ENCODE measurements around the gene SLC7A4.
"Not testable (repeated sequence)": the region's sequence is repeated elsewhere in the genome, so short reads cannot be mapped to it uniquely, and the experiment has no call there.

The SLC7A4 gene

DNA sequence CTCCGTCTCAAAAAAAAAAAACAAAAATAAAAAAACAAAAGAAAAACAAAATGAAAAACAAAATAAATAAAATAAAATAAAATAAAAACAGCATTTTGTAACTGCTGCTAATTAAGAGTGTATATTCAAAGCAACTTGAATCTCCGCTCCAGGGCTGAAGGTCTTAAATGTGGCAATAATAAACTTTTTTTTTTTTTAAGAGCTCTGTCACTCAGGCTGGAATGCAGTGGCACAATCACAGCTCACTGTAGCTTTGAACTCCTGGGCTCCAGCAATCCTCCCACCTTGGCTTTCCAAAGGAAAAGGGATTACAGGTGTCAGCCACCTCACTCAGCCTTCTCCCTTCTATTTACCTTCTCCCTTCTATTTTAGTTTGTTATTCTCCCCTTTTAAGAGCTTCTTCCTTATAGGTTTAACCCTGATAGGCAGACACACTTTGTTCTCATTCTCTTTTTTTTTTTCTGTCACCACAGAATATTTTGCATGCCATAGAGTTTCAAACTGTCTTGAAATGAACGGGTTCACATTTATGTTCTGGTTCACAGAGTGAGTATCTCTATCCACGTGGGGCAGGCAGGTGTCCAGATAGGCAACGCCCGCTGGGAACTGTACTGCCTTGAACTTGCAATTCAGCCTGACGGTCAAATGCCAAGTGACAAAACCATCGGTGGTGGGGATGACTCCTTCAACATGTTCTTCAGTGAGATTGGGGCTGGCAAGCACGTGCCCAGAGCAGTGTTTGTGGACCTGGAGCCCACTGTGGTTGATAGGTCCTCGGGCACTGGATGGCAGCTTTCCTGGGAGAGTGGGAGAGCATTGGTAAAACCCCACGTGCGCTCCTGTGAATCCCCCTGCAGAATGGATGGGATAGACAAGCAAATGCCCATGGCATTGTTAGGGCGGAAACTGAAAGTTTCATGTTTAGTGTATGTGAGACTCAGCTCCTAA lies 32.8 kb upstream of the SLC7A4 start:
- Histone ChIP-seq H3K27ac (no peak overlapping the region), H3K4me3 (no peak overlapping the region)

DNA sequence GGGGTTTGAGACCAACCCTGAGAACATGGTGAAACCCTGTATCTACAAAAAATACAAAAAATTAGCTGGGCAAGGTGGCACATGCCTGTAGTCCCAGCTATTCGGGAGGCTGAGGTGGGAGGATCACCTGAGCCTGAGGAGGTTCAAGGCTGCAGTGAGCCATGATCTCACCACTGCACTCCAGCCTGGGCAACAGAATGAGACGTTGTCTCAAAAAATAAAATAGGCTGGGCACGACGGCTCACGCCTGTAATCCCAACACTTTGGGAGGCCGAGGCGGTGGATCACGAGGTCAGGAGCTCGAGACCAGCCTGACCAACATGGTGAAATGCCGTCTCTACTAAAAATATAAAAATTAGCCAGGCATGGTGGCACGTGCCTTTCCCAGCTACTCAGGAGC lies 32.1 kb upstream of the SLC7A4 start:
- not testable (repeated sequence) for H3K27ac ChIP-seq, H3K4me3 ChIP-seq

DNA sequence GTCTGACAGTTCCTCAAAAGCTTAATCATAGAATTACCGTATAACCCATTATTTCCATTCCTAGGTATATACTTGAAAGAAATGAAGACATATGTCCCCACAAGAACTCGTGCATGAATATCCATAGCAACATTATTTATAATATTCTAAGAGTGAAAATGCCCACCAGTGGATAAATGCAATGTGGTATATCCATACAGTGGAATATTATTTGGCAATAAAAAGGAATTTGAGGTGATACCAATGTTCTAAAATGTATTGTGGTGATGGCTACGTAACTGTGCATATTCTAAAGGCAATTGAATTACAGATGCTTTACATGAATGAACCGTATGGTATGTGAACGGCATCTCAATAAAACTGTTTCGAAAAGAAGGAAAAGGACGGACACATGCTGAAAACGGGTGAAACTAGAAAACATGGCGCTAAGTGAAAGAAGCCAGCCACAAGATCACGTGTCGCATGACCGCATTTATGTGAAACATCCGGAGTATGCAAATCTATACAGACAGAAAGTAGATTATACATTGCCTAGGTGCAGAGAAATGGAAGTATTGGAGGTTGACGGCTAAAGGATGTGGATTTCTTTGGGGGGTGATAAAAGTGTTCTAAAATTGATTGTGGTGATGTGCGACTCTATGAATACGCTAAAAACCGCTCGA lies 29.4 kb upstream of the SLC7A4 start:
- not testable (repeated sequence) for H3K27ac ChIP-seq, H3K4me3 ChIP-seq

DNA sequence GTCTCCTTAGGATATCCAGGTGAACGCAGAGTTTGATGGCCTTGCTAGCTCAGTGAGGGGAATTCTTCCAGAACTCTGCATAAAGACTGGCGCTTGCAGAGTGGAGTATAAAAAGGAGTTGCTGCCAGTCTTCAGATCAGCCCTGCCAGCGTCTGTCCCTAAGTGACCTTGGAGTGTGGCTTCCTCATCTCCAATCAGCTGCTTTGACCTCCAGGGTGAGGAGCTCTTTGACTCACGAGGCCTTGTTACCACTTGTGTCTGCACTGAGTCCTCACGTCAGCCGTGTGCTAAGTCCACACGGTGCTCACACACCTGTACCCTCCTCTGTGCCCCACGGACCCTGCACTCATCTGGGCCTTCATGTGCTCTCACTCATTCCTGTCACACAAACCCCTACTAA lies 28.0 kb upstream of the SLC7A4 start:
- H3K27ac ChIP-seq, H3K4me3 ChIP-seq: not testable (repeated sequence)

DNA sequence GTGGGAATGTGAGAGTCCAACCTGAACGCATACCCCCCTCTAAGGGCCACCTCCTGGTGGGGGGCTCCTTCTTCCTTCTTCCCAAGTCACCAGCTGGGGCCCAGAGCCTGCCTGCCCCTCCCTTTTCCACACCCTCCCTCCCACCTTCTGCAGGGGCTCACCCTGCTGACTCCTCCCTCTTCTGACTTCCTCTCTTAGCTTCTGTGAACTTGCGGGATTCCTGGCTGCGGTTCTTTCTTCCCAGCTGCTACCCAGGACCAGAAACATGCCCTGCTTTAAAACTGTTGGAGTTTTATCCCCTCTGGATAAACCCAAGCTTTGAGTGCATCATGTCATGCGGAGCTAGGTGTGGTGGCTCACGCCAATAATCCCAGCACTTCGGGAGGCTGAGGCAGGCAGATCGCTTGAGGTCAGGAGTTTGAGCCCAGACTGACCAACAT lies 23.5 kb upstream of the SLC7A4 start:
- H3K4me3 ChIP-seq: no peak overlapping the region
- no peak overlapping the region for H3K27ac ChIP-seq

DNA sequence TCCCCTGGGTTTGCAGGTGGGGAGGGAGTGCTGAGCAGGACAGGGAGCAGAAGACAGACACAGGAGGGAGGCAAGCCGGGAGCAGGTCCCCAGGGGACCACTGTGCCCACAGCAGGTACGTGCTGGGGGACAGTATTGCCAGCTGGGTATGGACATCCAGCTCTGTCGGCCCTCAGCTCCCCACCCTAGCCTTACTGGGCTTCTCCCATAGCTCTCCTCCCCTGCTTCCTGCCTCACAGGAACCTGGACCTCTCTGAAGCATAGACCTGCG lies 23.1 kb upstream of the SLC7A4 start:
- Histone ChIP-seq H3K4me3 (no peak overlapping the region), H3K27ac (no peak overlapping the region)

DNA sequence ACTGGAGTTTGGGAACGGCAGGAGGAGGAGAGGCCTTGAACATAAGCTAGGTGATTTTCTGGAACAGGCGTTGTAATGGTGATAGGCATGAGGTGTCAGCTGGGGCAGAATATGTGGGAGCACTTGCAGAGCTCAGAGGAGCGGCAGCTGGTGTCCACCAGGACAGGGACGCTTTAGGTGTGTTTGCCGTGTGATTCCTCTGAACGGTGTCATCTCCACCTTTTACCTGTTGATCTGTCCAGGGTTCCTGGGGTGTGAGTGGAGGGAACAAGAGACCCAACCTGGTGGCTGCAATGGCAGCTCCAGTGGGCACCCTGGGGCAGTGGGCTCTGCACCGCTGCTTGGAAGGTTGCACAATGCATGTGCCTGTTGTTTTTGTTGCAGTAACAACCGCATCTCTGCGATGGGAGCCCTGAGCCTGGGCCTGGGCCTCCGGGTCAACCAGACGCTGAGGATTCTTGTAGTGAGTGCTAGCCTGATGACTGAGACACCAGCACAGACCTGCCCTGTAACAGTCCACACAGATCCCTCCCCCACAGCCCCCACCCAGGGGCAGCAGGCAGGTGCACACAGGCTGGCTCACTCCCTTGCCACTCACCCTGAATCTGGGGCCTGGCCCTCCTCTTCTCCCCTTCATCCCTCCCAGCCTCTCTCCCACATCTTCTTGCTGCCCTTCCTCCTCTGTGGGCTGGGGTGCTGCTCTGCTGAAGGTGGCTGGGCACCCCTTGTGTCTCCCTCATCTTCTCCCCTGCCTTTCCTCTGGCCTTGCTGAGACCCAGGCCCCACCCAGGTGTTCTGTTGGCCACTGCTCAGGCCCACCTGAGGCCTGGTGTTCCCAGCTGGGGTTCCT lies 22.6 kb upstream of the SLC7A4 start:
- H3K27ac ChIP-seq: no peak overlapping the region
- H3K4me3 ChIP-seq: no peak overlapping the region

DNA sequence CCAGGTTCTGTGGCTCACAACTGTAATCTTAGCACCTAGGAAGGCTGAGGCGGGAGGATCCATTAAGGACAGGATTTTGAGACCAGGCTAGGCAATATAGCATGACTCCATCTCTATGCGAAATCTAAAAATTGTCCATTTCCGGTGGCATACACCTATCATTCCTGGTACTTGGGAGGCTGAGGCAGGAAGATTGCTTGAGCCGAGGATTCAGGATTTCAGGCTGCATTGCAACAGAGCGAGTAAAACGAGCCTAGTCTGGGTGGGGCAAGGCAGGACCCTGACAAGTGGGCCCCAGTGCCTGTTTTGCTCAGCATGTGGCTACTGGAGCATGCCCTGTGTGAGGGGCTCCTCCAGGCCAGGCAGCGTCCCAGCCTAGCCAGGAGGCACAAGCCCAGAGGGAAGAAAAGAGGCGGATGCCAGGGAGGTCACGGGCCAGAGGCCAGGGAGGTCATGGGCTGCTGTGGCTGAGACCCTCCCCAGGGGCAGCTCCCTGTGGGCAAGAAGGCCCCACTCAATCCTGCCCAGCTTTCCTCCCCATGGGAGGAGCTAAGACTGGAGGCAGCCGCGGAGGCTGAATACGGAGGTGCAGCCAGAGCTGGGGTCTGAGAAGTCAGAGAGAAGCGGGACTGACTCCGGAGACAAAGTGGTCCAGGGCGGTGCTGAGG lies 21.8 kb upstream of the SLC7A4 start:
- Histone ChIP-seq H3K4me3 (no peak overlapping the region), H3K27ac (no peak overlapping the region)

DNA sequence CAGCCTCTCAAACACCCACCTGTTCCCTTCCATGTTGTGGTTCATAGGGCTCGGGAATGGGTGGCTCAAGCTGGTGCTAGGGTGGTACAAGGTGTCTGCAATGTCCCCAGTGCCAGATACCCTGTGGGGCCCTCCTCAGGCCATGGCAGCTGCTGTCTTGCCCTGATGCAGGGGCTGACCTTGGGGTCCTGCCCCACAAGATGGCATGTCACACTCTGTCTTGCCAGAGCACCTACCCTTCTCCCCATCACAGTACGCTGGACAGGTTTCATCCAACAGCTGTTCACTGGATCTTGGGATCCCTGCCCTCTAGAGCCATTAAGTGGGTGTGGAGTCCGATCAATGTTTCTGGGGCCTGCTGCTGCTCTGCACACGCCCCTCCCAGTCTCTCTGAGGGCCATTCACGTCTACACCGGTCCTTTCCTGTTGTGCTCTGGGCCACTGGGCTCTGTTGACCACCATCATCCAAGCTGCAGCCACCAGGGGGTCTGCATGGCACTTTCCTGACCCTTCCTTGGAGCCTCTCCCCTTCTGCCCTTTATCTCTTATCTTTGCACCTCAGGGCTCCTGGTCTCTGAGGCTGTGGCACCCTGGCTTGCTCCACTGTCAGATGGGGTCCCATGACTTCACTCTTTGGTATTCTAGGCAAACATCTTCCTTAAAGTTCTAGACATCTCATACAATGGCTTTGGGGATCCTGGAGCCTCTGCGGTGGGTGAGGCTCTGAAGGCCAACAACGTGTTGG lies 20.5 kb upstream of the SLC7A4 start:
- H3K27ac ChIP-seq: no peak overlapping the region

DNA sequence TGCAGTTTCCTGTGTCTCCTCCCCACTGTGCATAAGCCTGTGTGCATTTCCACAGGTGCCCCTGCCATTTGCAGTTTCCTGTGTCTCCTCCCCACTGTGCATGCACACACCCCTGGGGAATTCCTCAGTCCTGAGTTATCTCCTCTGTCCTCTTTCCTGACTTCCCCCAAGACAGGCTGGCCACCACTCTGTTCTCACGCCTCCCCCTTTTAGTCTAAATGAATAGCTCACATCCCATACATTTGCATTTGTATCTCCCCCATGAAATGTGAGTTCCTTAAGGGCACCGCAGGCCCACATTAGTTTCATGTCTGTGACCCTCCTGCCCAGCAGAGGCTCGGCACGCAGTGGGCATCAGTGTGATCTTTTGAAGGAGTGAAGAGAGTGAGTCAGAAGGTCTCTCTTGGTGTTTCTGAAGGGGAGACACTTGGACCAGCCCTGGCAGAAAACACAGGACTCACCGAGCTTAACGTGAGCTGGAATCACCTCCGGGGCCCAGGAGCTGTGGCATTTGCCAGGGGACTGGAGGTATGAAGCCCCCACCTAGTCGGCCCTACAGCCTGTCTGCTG lies 19.6 kb upstream of the SLC7A4 start:
- H3K27ac ChIP-seq: no peak overlapping the region
- H3K4me3 ChIP-seq: no peak overlapping the region

More for the DNA sequence above, 20.5 kb upstream of the SLC7A4 start:
- H3K4me3 ChIP-seq: no peak overlapping the region

DNA sequence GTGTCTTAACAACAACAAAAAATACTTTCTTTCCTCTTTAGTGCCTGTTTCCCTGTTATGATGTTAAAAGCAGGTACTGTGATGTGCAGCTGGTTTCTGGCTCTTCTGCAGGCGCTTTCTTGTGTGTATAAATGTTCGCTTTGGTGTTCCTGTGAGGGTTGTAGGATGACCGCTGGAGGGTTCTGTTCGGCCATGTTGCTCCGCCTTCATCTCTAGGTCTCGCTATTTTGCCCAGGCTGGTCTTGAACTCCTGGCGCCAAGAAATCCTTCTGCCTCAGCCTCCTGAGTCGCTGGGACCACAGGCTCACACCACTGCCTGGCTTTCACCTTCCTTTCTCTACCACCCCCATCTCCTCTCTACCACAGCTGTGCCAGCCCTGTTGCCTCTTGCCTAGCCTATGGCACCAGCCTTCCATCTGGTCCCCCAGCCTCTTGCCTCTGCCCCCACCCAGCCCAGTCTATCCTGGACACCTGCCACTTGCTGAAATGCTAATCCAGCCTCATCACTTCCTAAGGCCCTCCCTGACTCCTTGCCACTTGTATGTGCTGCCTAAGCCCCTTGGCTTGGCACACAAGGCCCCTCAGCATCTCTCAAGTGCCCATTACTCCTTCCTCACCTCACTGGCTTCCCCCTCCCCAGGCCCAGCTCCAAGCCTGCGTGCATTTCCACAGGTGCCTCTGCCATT lies 18.9 kb upstream of the SLC7A4 start:
- Histone ChIP-seq H3K4me3 (no peak overlapping the region), H3K27ac (no peak overlapping the region)

DNA sequence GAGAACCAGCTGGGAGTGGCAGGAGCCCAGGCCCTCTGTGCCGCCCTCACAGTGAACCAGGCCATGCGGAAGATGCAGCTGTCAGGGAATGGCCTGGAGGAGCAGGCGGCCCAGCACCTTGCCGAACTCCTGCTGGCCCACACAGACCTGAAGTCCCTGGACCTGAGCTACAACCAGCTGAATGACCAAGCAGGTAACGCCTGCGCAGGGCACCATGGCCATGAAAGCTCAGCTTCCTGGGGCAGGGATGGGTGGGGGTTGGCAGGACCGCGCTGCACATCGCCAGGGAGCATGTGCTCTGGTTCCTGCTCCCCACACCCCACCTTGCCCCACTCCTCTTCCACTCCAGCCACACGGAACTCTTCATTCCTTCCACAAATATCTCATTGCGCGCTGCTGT lies 16.6 kb upstream of the SLC7A4 start:
- not testable (repeated sequence) for H3K4me3 ChIP-seq, H3K27ac ChIP-seq

DNA sequence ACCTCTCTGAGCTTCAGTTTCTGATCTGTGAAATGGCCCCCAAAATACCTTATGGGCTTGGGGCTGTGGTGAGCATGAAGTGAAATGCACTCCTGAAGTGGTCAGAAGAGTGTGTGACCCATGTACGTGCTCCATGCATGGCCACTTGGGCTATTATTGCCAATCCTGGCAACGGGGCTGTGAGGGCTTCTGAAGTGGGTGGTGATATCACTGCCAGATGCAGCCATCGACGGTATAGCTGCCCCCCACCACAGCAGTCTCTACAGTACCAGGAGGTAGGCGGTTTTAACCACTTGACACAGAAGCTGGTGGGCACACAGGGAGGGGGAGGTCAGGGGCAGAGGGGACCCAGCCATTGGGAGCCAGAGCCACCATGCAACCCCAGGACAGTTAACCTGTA lies 16.1 kb upstream of the SLC7A4 start:
- H3K4me3 ChIP-seq, H3K27ac ChIP-seq: not testable (repeated sequence)

DNA sequence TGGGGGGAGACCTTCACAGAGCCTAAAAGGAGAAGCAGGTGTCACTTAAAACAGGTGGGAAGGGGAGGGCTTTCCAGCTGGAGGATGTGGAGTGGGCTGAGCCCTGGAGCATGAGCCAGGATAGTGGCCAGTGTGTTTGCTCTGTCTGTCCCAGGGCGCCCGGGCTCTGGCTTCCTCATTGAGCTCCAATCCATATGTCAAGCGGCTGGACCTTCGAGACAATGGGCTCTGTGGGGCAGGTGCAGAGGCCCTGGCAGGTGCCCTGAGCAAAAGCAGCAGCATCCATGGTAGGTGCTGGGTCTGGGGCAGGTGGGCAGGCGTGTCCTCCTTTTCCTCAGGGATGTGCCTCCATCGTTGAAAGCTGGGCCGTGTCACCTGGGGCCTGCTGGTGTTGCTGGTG lies 15.4 kb upstream of the SLC7A4 start:
- Histone ChIP-seq H3K4me3 (no peak overlapping the region), H3K27ac (no peak overlapping the region)

DNA sequence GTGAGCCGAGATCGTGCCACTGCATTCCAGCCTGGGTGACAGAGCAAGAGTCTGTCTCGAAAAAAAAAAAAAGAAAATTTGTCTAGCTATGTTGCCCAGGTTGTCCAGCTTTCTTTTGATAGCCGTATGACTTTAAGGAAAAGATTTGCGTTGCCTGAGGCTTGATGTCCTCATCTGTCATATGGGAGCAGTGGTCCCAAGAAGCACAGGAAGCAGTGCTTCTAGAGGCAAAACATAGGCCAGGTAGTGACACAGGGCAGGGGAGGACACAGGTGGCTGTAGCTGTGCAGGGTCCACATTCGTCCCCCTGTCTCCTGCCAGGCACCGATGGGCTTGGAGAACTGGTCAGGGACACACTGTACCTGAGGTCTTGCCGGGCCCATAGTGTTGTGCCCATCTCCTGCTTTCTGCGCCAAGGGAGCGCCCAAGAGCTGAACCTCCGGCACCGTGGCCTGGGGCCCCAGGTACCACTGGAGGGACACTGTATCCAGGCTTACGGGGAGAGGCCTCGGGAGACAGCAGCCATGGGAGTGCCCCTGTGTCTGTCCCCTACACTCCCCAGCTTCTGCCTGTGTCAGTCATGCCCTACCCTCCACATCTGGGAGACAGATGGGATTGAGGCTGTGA lies 14.8 kb upstream of the SLC7A4 start:
- no peak overlapping the region for H3K27ac ChIP-seq
- no peak overlapping the region for H3K4me3 ChIP-seq

DNA sequence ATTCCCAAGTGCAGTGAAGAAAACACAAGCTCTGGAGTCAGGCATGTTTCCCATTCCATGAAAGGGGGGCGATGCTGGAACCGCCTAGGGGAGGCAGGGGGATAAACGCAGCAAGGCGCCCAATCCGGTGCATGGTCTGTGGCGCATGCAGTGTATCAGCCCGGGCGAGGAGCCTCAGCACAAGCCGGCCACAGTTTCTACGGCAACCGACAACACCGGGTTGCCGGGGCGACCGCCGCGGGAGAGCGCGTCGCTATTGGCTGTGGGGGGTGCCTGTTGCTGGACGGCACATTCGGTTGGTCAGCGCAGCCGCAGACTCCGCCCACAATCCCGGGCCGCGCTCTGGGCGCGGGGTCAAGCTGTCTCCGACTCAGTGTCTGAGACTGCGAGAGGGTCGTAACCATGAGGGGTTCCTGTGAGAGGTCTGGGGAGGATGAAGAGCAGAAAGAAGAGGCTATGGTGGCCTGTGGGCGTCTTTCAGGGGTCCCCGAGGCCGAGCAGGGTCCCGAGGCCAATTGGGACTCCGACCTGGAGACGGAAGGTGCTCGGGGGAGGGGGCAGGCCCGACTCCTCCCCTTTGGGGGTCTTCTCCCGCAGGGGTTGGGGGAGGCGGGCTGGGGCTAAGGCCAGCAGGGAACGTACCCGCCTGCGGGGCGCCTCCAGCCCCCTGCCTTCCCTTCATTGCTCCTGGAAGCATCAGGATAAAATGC lies 13.4 kb upstream of the SLC7A4 start, which contains the start of gene LRRC74B:
Gene LRRC74B (plus strand): TSS at position 362 of the 710 bp plus-strand sequence. CDS start 41 bp downstream, at position 403.
- peak within 1 kb of the TSS in 6 of 21 experiments; percentile 1 to 67 (median 20) for H3K27ac ChIP-seq
- H3K4me3 ChIP-seq: peak within 1 kb of the TSS in 3 of 7 experiments; percentile 19 to 24 (median 23)

All from skin epidermis (tissue), 12 donors.